ENCODE results near the gene SLC8A3.

The SLC8A3 gene

GRCh38 chr14:70073924-70074566 is 114.7 kb downstream of the SLC8A3 start:
- H3K4me3 ChIP-seq (ENCODE audit: low read depth, low read length), result no peak overlapping the region

GRCh38 chr14:70069186-70069585 is 119.6 kb downstream of the SLC8A3 start:
- H3K4me3 ChIP-seq (ENCODE audit: low read depth, low read length), result no peak overlapping the region

GRCh38 chr14:70067810-70068209 is 120.9 kb downstream of the SLC8A3 start:
- H3K4me3 ChIP-seq (ENCODE audit: low read depth, low read length), result no peak overlapping the region

GRCh38 chr14:70064136-70064865 is 124.5 kb downstream of the SLC8A3 start:
- H3K4me3 ChIP-seq (ENCODE audit: low read depth, low read length), result no peak overlapping the region

GRCh38 chr14:70061108-70061507 is 127.6 kb downstream of the SLC8A3 start:
- H3K4me3 ChIP-seq (ENCODE audit: low read depth, low read length), result no peak overlapping the region

- H3K4me3 ChIP-seq (ENCODE audit: low read depth, low read length), result no peak overlapping the region
Measured at GRCh38 chr14:70059545-70059944, 129.2 kb downstream of the SLC8A3 start.

- H3K4me3 ChIP-seq (ENCODE audit: low read depth, low read length), result no peak overlapping the region
Measured at GRCh38 chr14:70057519-70058136, 131.1 kb downstream of the SLC8A3 start.

- no peak overlapping the region for H3K4me3 ChIP-seq (ENCODE audit: low read depth, low read length)
Measured at GRCh38 chr14:70052990-70053389, 135.8 kb downstream of the SLC8A3 start.

- no peak overlapping the region for H3K4me3 ChIP-seq (ENCODE audit: low read depth, low read length)
Measured at GRCh38 chr14:70050136-70050535, 138.6 kb downstream of the SLC8A3 start.

- H3K4me3 ChIP-seq (ENCODE audit: low read depth, low read length), result no peak overlapping the region
Measured at GRCh38 chr14:70049605-70050004, 139.1 kb downstream of the SLC8A3 start.

- no peak overlapping the region for H3K4me3 ChIP-seq (ENCODE audit: low read depth, low read length)
Measured at GRCh38 chr14:70048313-70048654, 140.5 kb downstream of the SLC8A3 start.

GRCh38 chr14:70047598-70048312 is 141.0 kb downstream of the SLC8A3 start:
- no peak overlapping the region for H3K4me3 ChIP-seq (ENCODE audit: low read depth, low read length)

- H3K4me3 ChIP-seq (ENCODE audit: low read depth, low read length), result no peak overlapping the region
Measured at GRCh38 chr14:70045844-70046535, 142.8 kb downstream of the SLC8A3 start.

- no peak overlapping the region for H3K4me3 ChIP-seq (ENCODE audit: low read depth, low read length)
Measured at GRCh38 chr14:70045310-70045709, 143.4 kb downstream of the SLC8A3 start.

- H3K4me3 ChIP-seq (ENCODE audit: low read depth, low read length), result no peak overlapping the region
Measured at GRCh38 chr14:70043001-70043400, 145.8 kb downstream of the SLC8A3 start.

- no peak overlapping the region for H3K4me3 ChIP-seq (ENCODE audit: low read depth, low read length)
Measured at GRCh38 chr14:70036665-70037064, 152.1 kb downstream of the SLC8A3 start.

GRCh38 chr14:70034257-70034656 is 154.5 kb downstream of the SLC8A3 start:
- no peak overlapping the region for H3K4me3 ChIP-seq (ENCODE audit: low read depth, low read length)

GRCh38 chr14:70033561-70033960 is 155.2 kb downstream of the SLC8A3 start:
- H3K4me3 ChIP-seq (ENCODE audit: low read depth, low read length), result no peak overlapping the region

GRCh38 chr14:70033116-70033515 is 155.6 kb downstream of the SLC8A3 start:
- H3K4me3 ChIP-seq (ENCODE audit: low read depth, low read length), result no peak overlapping the region

- no peak overlapping the region for H3K4me3 ChIP-seq (ENCODE audit: low read depth, low read length)
Measured at GRCh38 chr14:70032447-70032846, 156.3 kb downstream of the SLC8A3 start.

GRCh38 chr14:70032016-70032415 is 156.7 kb downstream of the SLC8A3 start:
- no peak overlapping the region for H3K4me3 ChIP-seq (ENCODE audit: low read depth, low read length)
